ENCODE data around the gene ARL13B. TPM values are rescaled to one million over a fixed set of nuclear protein-coding genes. Genes with fewer than 3 reads are reported as not detected.

ARL13B gene
- total and polyA plus RNA-seq, 2 donors (not counting 1 experiment from before 2014, with no cell fraction given) = 8.4 to 10.7 TPM

DNA sequence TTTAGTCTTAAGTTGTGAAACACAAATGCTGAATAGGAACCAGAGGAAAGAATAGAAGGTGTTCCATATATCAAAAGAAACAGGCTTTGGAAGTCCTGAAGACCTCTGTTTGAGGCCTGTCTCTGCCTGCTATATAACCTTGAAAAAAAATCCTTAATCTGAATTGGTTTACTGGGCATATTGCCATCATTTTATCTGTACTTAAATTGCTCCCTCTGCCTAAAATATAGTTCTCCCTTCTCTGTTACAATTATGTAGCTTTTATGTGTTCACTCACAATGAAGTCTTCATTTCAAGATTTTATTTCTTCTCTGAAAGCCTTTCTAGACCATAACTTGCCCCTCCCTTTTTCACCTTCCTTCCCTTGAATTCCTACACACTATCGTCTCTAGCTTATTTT lies 21.2 kb downstream of the ARL13B start:
- H3K27me3 ChIP-seq (ENCODE audit: control insufficient read depth, insufficient read depth, low read length) = no peaks in the 10 kb centered on the region
- TF ChIP-seq EZH2 (IDR thresholded peaks at IDR 0.05; ENCODE audit: low read length, missing control alignments) (no peak), CTCF (conservative IDR thresholded peaks at IDR 0.05 in 1 of 2, IDR thresholded peaks at IDR 0.05 in 1 of 2; ENCODE audit: low read depth in 1 of 2, low read length in 2 of 2) (no peak)
- DNase-seq (ENCODE audit: low read depth in 2 of 2) = peak in 1 of 2 donors; percentile 7
- H3K9me3 ChIP-seq (ENCODE audit: control insufficient read depth, insufficient read depth, low read depth, low read length) = no peaks in the 10 kb centered on the region
- H3K4me3 ChIP-seq (replicated peaks in 1 of 4; ENCODE audit: control extremely low read depth in 1 of 4, insufficient read depth in 1 of 4, low read depth in 3 of 4, low read length in 4 of 4) = no peak overlapping the region
- no peak overlapping the region for H3K9ac ChIP-seq (ENCODE audit: insufficient read depth, low read length)
- H3K4me1 ChIP-seq (ENCODE audit: control insufficient read depth, extremely low read depth, insufficient read depth, low read length) = no peaks in the 10 kb centered on the region
- no peaks in the 10 kb centered on the region for H3K79me2 ChIP-seq (ENCODE audit: control insufficient read depth, insufficient read depth, low read length)
- H3K4me2 ChIP-seq (ENCODE audit: extremely low read depth, insufficient read depth, low read length) = no peak overlapping the region
- no peak overlapping the region for H2AFZ ChIP-seq (ENCODE audit: low read length)
- H4K20me1 ChIP-seq (ENCODE audit: control insufficient read depth, extremely low read depth, insufficient read depth, low read length) = no peaks in the 10 kb centered on the region
- no peaks in the 10 kb centered on the region for H3K36me3 ChIP-seq (ENCODE audit: control insufficient read depth, insufficient read depth, low read length)
- H3K27ac ChIP-seq (ENCODE audit: insufficient read depth, low read length) = no peak overlapping the region

- no peak overlapping the region for H3K9ac ChIP-seq (ENCODE audit: insufficient read depth, low read length)
- no peak overlapping the region for H3K4me3 ChIP-seq (replicated peaks in 1 of 4; ENCODE audit: control extremely low read depth in 1 of 4, insufficient read depth in 1 of 4, low read depth in 3 of 4, low read length in 4 of 4)
- no peaks in the 10 kb centered on the region for H3K79me2 ChIP-seq (ENCODE audit: control insufficient read depth, insufficient read depth, low read length)
- DNase-seq (ENCODE audit: low read depth in 2 of 2) = no peak
- H4K20me1 ChIP-seq (ENCODE audit: control insufficient read depth, extremely low read depth, insufficient read depth, low read length) = no peaks in the 10 kb centered on the region
- H3K27ac ChIP-seq (ENCODE audit: insufficient read depth, low read length) = no peak overlapping the region
- no peaks in the 10 kb centered on the region for H3K9me3 ChIP-seq (ENCODE audit: control insufficient read depth, insufficient read depth, low read depth, low read length)
- TF ChIP-seq EZH2 (IDR thresholded peaks at IDR 0.05; ENCODE audit: low read length, missing control alignments) = no peak
- no peaks in the 10 kb centered on the region for H3K27me3 ChIP-seq (ENCODE audit: control insufficient read depth, insufficient read depth, low read length)
- H3K4me1 ChIP-seq (ENCODE audit: control insufficient read depth, extremely low read depth, insufficient read depth, low read length) = no peaks in the 10 kb centered on the region
- no peak overlapping the region for H2AFZ ChIP-seq (ENCODE audit: low read length)
- no peaks in the 10 kb centered on the region for H3K36me3 ChIP-seq (ENCODE audit: control insufficient read depth, insufficient read depth, low read length)
- H3K4me2 ChIP-seq (ENCODE audit: extremely low read depth, insufficient read depth, low read length) = no peak overlapping the region
These were observed 22.0 kb downstream of the ARL13B start for GRCh38 chr3:94001827-94002495.

GRCh38 chr3:94004301-94004910 lies 24.5 kb downstream of the ARL13B start:
- peak overlapping the region in 2 of 4 experiments; percentile 27 to 57 for H3K4me3 ChIP-seq (replicated peaks in 1 of 4; ENCODE audit: control extremely low read depth in 1 of 4, insufficient read depth in 1 of 4, low read depth in 3 of 4, low read length in 4 of 4)
- H3K79me2 ChIP-seq (ENCODE audit: control insufficient read depth, insufficient read depth, low read length) = no peaks in the 10 kb centered on the region
- no peaks in the 10 kb centered on the region for H3K27me3 ChIP-seq (ENCODE audit: control insufficient read depth, insufficient read depth, low read length)
- no peaks in the 10 kb centered on the region for H4K20me1 ChIP-seq (ENCODE audit: control insufficient read depth, extremely low read depth, insufficient read depth, low read length)
- no peaks in the 10 kb centered on the region for H3K4me1 ChIP-seq (ENCODE audit: control insufficient read depth, extremely low read depth, insufficient read depth, low read length)
- H3K27ac ChIP-seq (ENCODE audit: insufficient read depth, low read length) = no peak overlapping the region
- peak; percentile 70 to 87 for DNase-seq (ENCODE audit: low read depth in 2 of 2)
- H3K4me2 ChIP-seq (ENCODE audit: extremely low read depth, insufficient read depth, low read length) = peak overlapping the region; percentile 70
- H2AFZ ChIP-seq (ENCODE audit: low read length) = peak overlapping the region; percentile 27
- H3K36me3 ChIP-seq (ENCODE audit: control insufficient read depth, insufficient read depth, low read length) = no peaks in the 10 kb centered on the region
- H3K9ac ChIP-seq (ENCODE audit: insufficient read depth, low read length) = no peak overlapping the region
- no peak for TF ChIP-seq EZH2 (IDR thresholded peaks at IDR 0.05; ENCODE audit: low read length, missing control alignments)
- peak; percentile 70 to 86 for TF ChIP-seq CTCF (conservative IDR thresholded peaks at IDR 0.05 in 1 of 2, IDR thresholded peaks at IDR 0.05 in 1 of 2; ENCODE audit: low read depth in 1 of 2, low read length in 2 of 2)
- no peaks in the 10 kb centered on the region for H3K9me3 ChIP-seq (ENCODE audit: control insufficient read depth, insufficient read depth, low read depth, low read length)

All from fibroblast of lung (primary cell).